GM12878 (cell line): Measurements from ENCODE around the gene XRN2. TPM values are rescaled to one million over a fixed set of nuclear protein-coding genes. Genes with fewer than 3 reads are reported as not detected.

ENCODE experiments used
- ATAC-seq: fragments of 200-7000 bp; cut with Tn5 transposase; 3 replicates; pipeline ENCODE4 v1.9.1; 2020; ENCODE audit warnings: mild to moderate bottlenecking, moderate library complexity
- BruUV-seq: library from RNA; stranded (reverse); fragments of 400-500 nt; replicated peaks from 2 replicates; lab custom pipeline; 2021; lab: Mats Ljungman, UMichigan
- CTCF ChIA-PET: fragments of 300-600 bp; sonication (Branson Sonifier 250); formaldehyde crosslinking; extraction: SDS; loops from one replicate; lab custom pipeline; 2021; ENCODE audit warnings: inconsistent platforms; lab: Yijun Ruan, JAX
- POLR2A ChIA-PET: fragments of 350-600 bp; formaldehyde crosslinking; extraction: SDS; loops from one replicate; lab custom pipeline; 2021; ENCODE audit warnings: inconsistent platforms; lab: Charles Lee
- RAD21 ChIA-PET: fragments of 300-600 bp; sonication (Branson Sonifier 250); formaldehyde crosslinking; loops from one replicate; lab custom pipeline; 2023; ENCODE audit warnings: antibody characterized with exemption; ENCODE audit not compliant: unreplicated experiment; lab: Charles Lee
- SMC1A ChIA-PET: fragments of 300-600 bp; sonication (Branson Sonifier 250); formaldehyde crosslinking; loops from one replicate; lab custom pipeline; 2023; ENCODE audit not compliant: unreplicated experiment, uncharacterized antibody; lab: Charles Lee
- DNase-seq: peaks from one replicate; pipeline ENCODE4 v3.0.0-alpha.2; 2011; ENCODE audit warnings: low read depth, low spot score
- FAIRE-seq: peaks from 3 replicates; lab custom pipeline; 2011; peaks lifted over from hg19 to GRCh38; lab: Jason Lieb, UNC
- H2AFZ ChIP-seq: 2 replicates; pipeline ENCODE4 v1.6.0; 2011; ENCODE audit warnings: low read depth, low read length, control low read depth; ENCODE audit not compliant: control insufficient read depth
- H3K27ac ChIP-seq: 2 replicates; pipeline ENCODE4 v1.5.1; 2011; ENCODE audit warnings: control low read depth; ENCODE audit not compliant: control insufficient read depth, insufficient read depth
- H3K27me3 ChIP-seq, 2 experiments: replicated peaks in 1 of 2; 2 replicates each; pipeline versions ENCODE4 v1.6.0 to v1.6.1; 2011; ENCODE audit warnings: low read length in 1 of 2; ENCODE audit not compliant: control insufficient read depth in 2 of 2, insufficient read depth in 2 of 2
- H3K36me3 ChIP-seq, 2 experiments: 2 replicates each; pipeline ENCODE4 v1.5.1; 2011; ENCODE audit warnings: low read length in 1 of 2; ENCODE audit not compliant: control insufficient read depth in 2 of 2, insufficient read depth in 2 of 2
- H3K4me1 ChIP-seq: 2 replicates; pipeline ENCODE4 v1.6.1; 2011; ENCODE audit warnings: mild to moderate bottlenecking, low read length, moderate library complexity, mixed read lengths; ENCODE audit not compliant: control insufficient read depth, insufficient read depth
- H3K4me2 ChIP-seq: 2 replicates; pipeline ENCODE4 v1.6.0; 2011; ENCODE audit warnings: control low read depth; ENCODE audit not compliant: control insufficient read depth, insufficient read depth
- H3K4me3 ChIP-seq: fragments of 200-600 bp; sonication (generic); 2 replicates; pipeline ENCODE4 v1.5.1; 2016
- H3K79me2 ChIP-seq: 2 replicates; pipeline ENCODE4 v1.6.0; 2011; ENCODE audit warnings: low read length; ENCODE audit not compliant: control insufficient read depth, insufficient read depth
- H3K9ac ChIP-seq: 2 replicates; pipeline ENCODE4 v1.8.0; 2011; ENCODE audit warnings: low read length, control low read depth, mixed read lengths; ENCODE audit not compliant: control insufficient read depth, insufficient read depth
- H3K9me3 ChIP-seq: replicated peaks from 3 replicates; pipeline ENCODE4 v1.5.1; 2011; ENCODE audit warnings: mild to moderate bottlenecking, low read length; ENCODE audit not compliant: control insufficient read depth, insufficient read depth
- H4K20me1 ChIP-seq: 2 replicates; pipeline ENCODE4 v1.6.0; 2011; ENCODE audit not compliant: control insufficient read depth, insufficient read depth
- ETV6 ChIP-seq, 2 experiments: fragments of 450-650 bp in 1 of 2; IDR thresholded peaks in 1 of 2; conservative IDR thresholded peaks in 1 of 2; 2 replicates each; pipeline ENCODE4 v1.6.1; 2014; ENCODE audit warnings: antibody characterized with exemption in 1 of 2, borderline replicate concordance in 1 of 2, low read depth in 1 of 2, mild to moderate bottlenecking in 1 of 2, moderate library complexity in 1 of 2
- HDGF ChIP-seq: fragments of 450-650 bp; IDR thresholded peaks from 2 replicates; pipeline ENCODE4 v1.6.1; 2016; ENCODE audit warnings: antibody characterized with exemption
- MEF2B ChIP-seq: fragments of 450-650 bp; IDR thresholded peaks from 2 replicates; pipeline ENCODE4 v1.6.1; 2018; ENCODE audit warnings: mild to moderate bottlenecking, moderate library complexity; ENCODE audit not compliant: partially characterized antibody, poor library complexity, severe bottlenecking
- MYB ChIP-seq: fragments of 150-350 bp; IDR thresholded peaks from 2 replicates; pipeline ENCODE4 v1.6.1; 2014; ENCODE audit warnings: mild to moderate bottlenecking, low read depth, low read length, borderline replicate concordance
- RELA ChIP-seq: fragments of 450-650 bp; IDR thresholded peaks from 2 replicates; pipeline ENCODE4 v1.8.0; 2014; ENCODE audit warnings: borderline replicate concordance; ENCODE audit not compliant: partially characterized antibody
- SMAD5 ChIP-seq: IDR thresholded peaks from 2 replicates; pipeline ENCODE4 v1.6.1; 2016; ENCODE audit warnings: antibody characterized with exemption, low read depth
- WGBS: methylation state at CpG from one replicate; pipeline ENCODE4 v1.1.6; 2016; ENCODE audit warnings: low lambda C conversion rate; ENCODE audit not compliant: insufficient replicate concordance, insufficient coverage; ENCODE audit errors: missing lambda C conversion rate; 5-methylcytosine and 5-hydroxymethylcytosine counted together
- in situ Hi-C: fragments of 300-500 bp; cut with MboI; formaldehyde crosslinking; loops from 9 replicates; pipeline ENCODE4 v1.14.3; 2018; ENCODE audit warnings: mixed read lengths
- intact Hi-C: fragments of 100-400 bp; cut with micrococcal nuclease; formaldehyde crosslinking; loops from one replicate; pipeline ENCODE4 v1.14.2; 2022; ENCODE audit not compliant: unreplicated experiment
- polyA plus RNA-seq, 11 experiments: library from polyadenylated mRNA; depleted of rRNA in 4 of 11; unstranded in 6 of 11; stranded (reverse) in 5 of 11; fragments of >200 nt; fragmentation: Nextera tagmentation in 4 of 11; fragmentation: Illumina TruSeq in 1 of 11; extraction: Ambion mirVana in 4 of 11; extraction: Trizol in 1 of 11; gene quantifications; 1 replicate in 1 of 11; 2 replicates in 10 of 11; pipeline versions ENCODE4 v1.2.1 to v1.2.3, GENCODE V29; 2011 to 2016; ENCODE audit warnings: inconsistent platforms in 2 of 11, missing spikeins in 2 of 11, low read depth in 1 of 11
- total RNA-seq, 4 experiments: library from RNA; depleted of rRNA in 3 of 4; stranded (reverse); fragments of >200 nt in 3 of 4; fragmentation: Illumina TruSeq in 1 of 4; extraction: Trizol in 1 of 4; gene quantifications; 2 replicates each; pipeline versions ENCODE4 v1.2.1 to v1.2.3, GENCODE V29; 2013 to 2021
- TF ChIP-seq, protein P1 (sequence below): IDR thresholded peaks from 2 replicates; pipeline ENCODE4 v1.6.1; 2011; ENCODE audit warnings: low read depth, low read length, improper control_type of control experiment, borderline replicate concordance
- TF ChIP-seq, protein P2 (sequence below): fragments of 450-650 bp; IDR thresholded peaks from 2 replicates; pipeline ENCODE4 v1.6.1; 2018; ENCODE audit warnings: mild to moderate bottlenecking, low read depth, moderate library complexity; ENCODE audit not compliant: partially characterized antibody

XRN2 gene
- total and polyA plus RNA-seq, 10 of the 15 experiments (the other 5 are each of a cell fraction or from before 2014, with no cell fraction given) = 59.7 to 97.8 (median 75.6) TPM

DNA sequence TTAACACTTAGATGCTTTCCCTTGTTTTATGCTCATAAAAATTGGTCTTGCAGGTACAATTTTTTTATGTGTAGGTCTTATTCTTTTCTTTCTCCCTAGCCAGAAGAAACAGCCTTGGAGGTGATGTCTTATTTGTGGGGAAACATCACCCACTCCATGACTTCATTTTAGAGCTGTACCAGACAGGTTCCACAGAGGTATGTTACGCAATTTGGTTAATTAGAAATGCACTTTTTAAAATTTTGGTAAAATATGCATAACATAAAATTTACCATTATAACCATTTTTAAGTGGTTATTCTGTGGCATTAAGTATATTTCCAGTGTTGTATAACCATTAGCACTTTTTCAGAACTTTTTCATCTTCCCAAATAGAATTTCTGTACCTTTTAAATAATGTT is 52.9 kb downstream of the XRN2 start:
- Histone ChIP-seq H3K27me3 (no peaks in the 10 kb centered on the region), H4K20me1 (no peaks in the 10 kb centered on the region), H3K36me3 (peaks cover 0 to 18% of the 10 kb centered on the region in 2 experiments; a peak in 3 of 4 replicates), H3K9ac (no peak overlapping the region)
- in situ Hi-C loops = no loop called here
- no peak for DNase-seq
- TF ChIP-seq HDGF (no peak), RELA (no peak)
- TF ChIP-seq, all 136 proteins: peak for 0
- Histone ChIP-seq H3K79me2 (no peaks in the 10 kb centered on the region), H3K27ac (no peak overlapping the region), H2AFZ (no peak overlapping the region), H3K9me3 (no peaks in the 10 kb centered on the region), H3K4me2 (no peak overlapping the region), H3K4me3 (no peak overlapping the region), H3K4me1 (no peaks in the 10 kb centered on the region)
- intact Hi-C loops = no loop called here
- ChIA-PET POLR2A (no interaction called here), RAD21 (no interaction called here), CTCF (interaction anchor here (1.3 kb wide), 1 partner anchor 11 kb away, joined by 3 read pairs; no protein-coding TSS in a partner anchor), SMC1A (interaction anchor here (2.0 kb wide), 1 partner anchor 12 kb away, joined by 5 read pairs; no protein-coding TSS in a partner anchor)
- WGBS = 100% methylated on average over 1 of the region's 1 CpG
- no TSS peak for BruUV-seq
- ATAC-seq (no peak), FAIRE-seq (no peak)

DNA sequence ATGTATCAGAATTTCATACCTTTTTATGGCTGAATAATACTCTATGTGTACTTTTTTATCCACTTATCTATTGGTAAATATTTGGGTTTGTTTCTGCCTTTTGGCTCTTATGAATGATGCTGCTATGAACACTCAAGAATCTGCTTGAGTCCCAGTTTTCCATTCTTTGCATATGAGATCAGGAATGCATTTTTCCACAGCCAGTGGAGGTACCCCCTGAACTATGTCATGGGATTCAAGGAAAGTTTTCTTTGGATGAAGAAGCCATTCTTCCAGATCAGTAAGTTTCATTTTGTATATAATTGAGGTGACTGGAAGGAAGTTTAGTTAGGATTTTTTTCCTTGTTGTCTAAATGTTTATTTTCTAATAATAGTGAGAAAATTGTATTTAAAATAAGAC is 53.3 kb downstream of the XRN2 start:
- BruUV-seq = no TSS peak
- Histone ChIP-seq H2AFZ (no peak overlapping the region), H3K9me3 (no peaks in the 10 kb centered on the region), H3K9ac (no peak overlapping the region), H4K20me1 (no peaks in the 10 kb centered on the region), H3K4me3 (no peak overlapping the region), H3K4me1 (no peaks in the 10 kb centered on the region), H3K4me2 (no peak overlapping the region), H3K27me3 (no peaks in the 10 kb centered on the region), H3K36me3 (peaks cover 0 to 21% of the 10 kb centered on the region in 2 experiments; a peak in 3 of 4 replicates), H3K79me2 (no peaks in the 10 kb centered on the region), H3K27ac (no peak overlapping the region)
- in situ Hi-C loops = no loop called here
- TF ChIP-seq SMAD5 = no peak
- TF ChIP-seq, protein P1, sequence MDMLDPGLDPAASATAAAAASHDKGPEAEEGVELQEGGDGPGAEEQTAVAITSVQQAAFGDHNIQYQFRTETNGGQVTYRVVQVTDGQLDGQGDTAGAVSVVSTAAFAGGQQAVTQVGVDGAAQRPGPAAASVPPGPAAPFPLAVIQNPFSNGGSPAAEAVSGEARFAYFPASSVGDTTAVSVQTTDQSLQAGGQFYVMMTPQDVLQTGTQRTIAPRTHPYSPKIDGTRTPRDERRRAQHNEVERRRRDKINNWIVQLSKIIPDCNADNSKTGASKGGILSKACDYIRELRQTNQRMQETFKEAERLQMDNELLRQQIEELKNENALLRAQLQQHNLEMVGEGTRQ = no peak
- no peak for TF ChIP-seq ETV6 (conservative IDR thresholded peaks at IDR 0.05 in 1 of 2, IDR thresholded peaks at IDR 0.05 in 1 of 2; ENCODE audit: borderline replicate concordance in 1 of 2, low read depth in 1 of 2)
- no peak for TF ChIP-seq MYB
- TF ChIP-seq MEF2B = no peak
- TF ChIP-seq, protein P2, sequence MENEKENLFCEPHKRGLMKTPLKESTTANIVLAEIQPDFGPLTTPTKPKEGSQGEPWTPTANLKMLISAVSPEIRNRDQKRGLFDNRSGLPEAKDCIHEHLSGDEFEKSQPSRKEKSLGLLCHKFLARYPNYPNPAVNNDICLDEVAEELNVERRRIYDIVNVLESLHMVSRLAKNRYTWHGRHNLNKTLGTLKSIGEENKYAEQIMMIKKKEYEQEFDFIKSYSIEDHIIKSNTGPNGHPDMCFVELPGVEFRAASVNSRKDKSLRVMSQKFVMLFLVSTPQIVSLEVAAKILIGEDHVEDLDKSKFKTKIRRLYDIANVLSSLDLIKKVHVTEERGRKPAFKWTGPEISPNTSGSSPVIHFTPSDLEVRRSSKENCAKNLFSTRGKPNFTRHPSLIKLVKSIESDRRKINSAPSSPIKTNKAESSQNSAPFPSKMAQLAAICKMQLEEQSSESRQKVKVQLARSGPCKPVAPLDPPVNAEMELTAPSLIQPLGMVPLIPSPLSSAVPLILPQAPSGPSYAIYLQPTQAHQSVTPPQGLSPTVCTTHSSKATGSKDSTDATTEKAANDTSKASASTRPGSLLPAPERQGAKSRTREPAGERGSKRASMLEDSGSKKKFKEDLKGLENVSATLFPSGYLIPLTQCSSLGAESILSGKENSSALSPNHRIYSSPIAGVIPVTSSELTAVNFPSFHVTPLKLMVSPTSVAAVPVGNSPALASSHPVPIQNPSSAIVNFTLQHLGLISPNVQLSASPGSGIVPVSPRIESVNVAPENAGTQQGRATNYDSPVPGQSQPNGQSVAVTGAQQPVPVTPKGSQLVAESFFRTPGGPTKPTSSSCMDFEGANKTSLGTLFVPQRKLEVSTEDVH = no peak
- CTCF ChIA-PET = interaction anchor here (1.3 kb wide), 1 partner anchor 12 kb away, joined by 3 read pairs; no protein-coding TSS in a partner anchor
- RAD21 ChIA-PET = no interaction called here
- SMC1A ChIA-PET = interaction anchor here (2.0 kb wide), 1 partner anchor 12 kb away, joined by 5 read pairs; no protein-coding TSS in a partner anchor
- FAIRE-seq = no peak
- no peak for DNase-seq
- intact Hi-C loops = no loop called here
- no peak for ATAC-seq
- POLR2A ChIA-PET = no interaction called here
